Aorta (tissue), 5 donors: Measurements from ENCODE around the gene APRT. TPM values are rescaled to one million over a fixed set of nuclear protein-coding genes. Genes with fewer than 3 reads are reported as not detected.

Experiments used
- ATAC-seq: fragments of 200-7000 bp; cut with Tn5 transposase; one replicate; pipeline ENCODE4 v1.9.1; 2022; ENCODE audit warnings: moderate library complexity; ENCODE audit not compliant: low FRiP score
- DNase-seq, 2 donors: peaks; one replicate each; pipeline ENCODE4 v3.0.0-alpha.2; 2020
- H3K27ac ChIP-seq, 2 donors: one replicate each; pipeline ENCODE4 v1.5.1; 2013; ENCODE audit warnings: low read length in 2 of 2, mild to moderate bottlenecking in 2 of 2, moderate library complexity in 2 of 2, control low read depth in 1 of 2, inconsistent platforms in 1 of 2, low read depth in 1 of 2
- H3K27me3 ChIP-seq, 2 donors: one replicate each; pipeline ENCODE4 v1.6.1; 2013; ENCODE audit warnings: control low read depth in 1 of 2, low read length in 1 of 2, mild to moderate bottlenecking in 1 of 2, moderate library complexity in 1 of 2; ENCODE audit not compliant: insufficient read depth in 2 of 2, control insufficient read depth in 1 of 2
- H3K36me3 ChIP-seq, 2 donors: one replicate each; pipeline ENCODE4 v1.6.1; 2013; ENCODE audit warnings: control low read depth in 1 of 2, low read length in 1 of 2, mild to moderate bottlenecking in 1 of 2; ENCODE audit not compliant: insufficient read depth in 2 of 2, control insufficient read depth in 1 of 2
- H3K4me1 ChIP-seq, 2 donors: one replicate each; pipeline ENCODE4 v1.6.1; 2013; ENCODE audit warnings: low read length in 2 of 2, control low read depth in 1 of 2, mild to moderate bottlenecking in 1 of 2, moderate library complexity in 1 of 2; ENCODE audit not compliant: insufficient read depth in 2 of 2, control insufficient read depth in 1 of 2
- H3K4me3 ChIP-seq, 2 donors: one replicate each; pipeline ENCODE4 v1.5.1; 2013; ENCODE audit warnings: low read length in 2 of 2, control low read depth in 1 of 2, mild to moderate bottlenecking in 1 of 2
- H3K9me3 ChIP-seq: one replicate; pipeline ENCODE4 v1.6.1; 2013; ENCODE audit warnings: mild to moderate bottlenecking, low read length; ENCODE audit not compliant: control insufficient read depth
- WGBS, 2 donors: extraction: QIAGEN DNeasy Blood & Tissue Kit; methylation state at CpG; one replicate each; pipeline ENCODE4 v1.1.7; 2013; 5-methylcytosine and 5-hydroxymethylcytosine counted together
- intact Hi-C, 2 donors: fragments of 100-400 bp; cut with DNase I; formaldehyde crosslinking; loops; one replicate each; pipeline versions ENCODE4 v1.14.2 to v1.15.0; 2022
- long read RNA-seq, 2 donors: library from polyadenylated mRNA; unstranded; transcript quantifications; one replicate each; pipeline ENCODE4 v2.0.0, GENCODE V29; 2020 to 2021
- polyA plus RNA-seq, 2 donors: library from polyadenylated mRNA; stranded (reverse); fragments of 200-250 nt; gene quantifications; one replicate each; pipeline ENCODE4 v1.2.3, GENCODE V29; 2013
- total RNA-seq, 2 donors: library from RNA; stranded (reverse); fragmentation: NEBNext Ultra II Directional; extraction: Animal tissue kit (Norgen Biotek cat#: 25700); gene quantifications; one replicate each; pipeline ENCODE4 v1.2.1, GENCODE V29; 2021
- donor health status: healthy with polysubstance abuse.
- donor health status: Bipolar disorder and iron deficiency.
- donor health status: DM: no; HTN: no; CAD: no.
- donor health status: DM: no; HTN: no; CAD: no.
- donor health status: DM: yes; HTN: yes; CAD: no.

The APRT gene
- total RNA-seq (10 to 100 TPM; 60.2 to 61.3 TPM), polyA plus RNA-seq (100 to 1,000 TPM in 1 of 2 donors, 10 to 100 TPM in 1; 88.6 to 116 TPM)
- long read RNA-seq, donor 1, transcript APRT-210 (2 exons, 490 nt) = minor isoform, 5 of 48 reads
- long read RNA-seq, donor 1, transcript APRT-201 (5 exons, 947 nt) = major isoform, 23 of 48 reads
- long read RNA-seq, donor 1, partial matches to known transcripts = 3 of 48 reads
- long read RNA-seq, donor 1, other reads (novel, unspliced or antisense) = 10 of 48 reads
- long read RNA-seq, donor 2, transcript APRT-201 (5 exons, 947 nt) = major isoform, 24 of 46 reads
- long read RNA-seq, donor 2, transcript APRT-202 (5 exons, 664 nt) = minor isoform, 8 of 46 reads
- long read RNA-seq, donor 2, partial matches to known transcripts = 2 of 46 reads
- long read RNA-seq, donor 2, other reads (novel, unspliced or antisense) = 7 of 46 reads

- Histone ChIP-seq H3K4me3 (peak within 1 kb of the TSS; percentile 47 to 55), H3K9me3 (no peaks in the 10 kb centered on the region), H3K36me3 (no peaks in the 10 kb centered on the region), H3K4me1 (no peaks in the 10 kb centered on the region), H3K27ac (peak within 1 kb of the TSS; percentile 64 to 81), H3K27me3 (no peaks in the 10 kb centered on the region)
- intact Hi-C loops = loop anchor here (1.0 to 5.0 kb wide), 3 partner anchors 45 to 405 kb away; partner anchors contain the start of genes TRAPPC2L (in 2 of the 2), GALNS (in 1 of the 2) and ZNF778 (in 1 of the 2)
- ATAC-seq = peak; percentile 95
- WGBS, 2 donors = 0% methylated on average over 38 to 84 of the region's 84 CpGs
- peak; percentile 96 to 99 for DNase-seq
These were observed at the start of gene APRT for GRCh38 chr16:88811769-88812512. TSS of gene APRT (minus strand) at chr16:88811928. CDS start at chr16:88811899, 29 bp downstream.

- Histone ChIP-seq H3K27me3 (no peaks in the 10 kb centered on the region), H3K4me1 (no peaks in the 10 kb centered on the region), H3K27ac (no peak overlapping the region), H3K36me3 (peaks cover 0 to 2% of the 10 kb centered on the region in 2 donors), H3K4me3 (no peak overlapping the region), H3K9me3 (no peaks in the 10 kb centered on the region)
- ATAC-seq = no peak
- no peak for DNase-seq
- WGBS, 2 donors = 91 to 93% methylated on average over 19 of the region's 19 CpGs
- intact Hi-C loops = no loop called here
These were observed 49.6 kb upstream of the APRT start for GRCh38 chr16:88861359-88861758.

GRCh38 chr16:88859381-88860091 is 47.8 kb upstream of the APRT start:
- ATAC-seq = no peak
- WGBS, 2 donors = 90 to 92% methylated on average over 20 of the region's 20 CpGs
- Histone ChIP-seq H3K27me3 (no peaks in the 10 kb centered on the region), H3K4me1 (no peaks in the 10 kb centered on the region), H3K27ac (no peak overlapping the region), H3K36me3 (peaks cover 0 to 2% of the 10 kb centered on the region in 2 donors), H3K4me3 (no peak overlapping the region), H3K9me3 (no peaks in the 10 kb centered on the region)
- no peak for DNase-seq
- intact Hi-C loops = loop anchor here (5.0 kb wide), 2 partner anchors 47 to 122 kb away; partner anchors contain the start of gene APRT (in 1 of the 2)

GRCh38 chr16:88857728-88858339 is 46.1 kb upstream of the APRT start:
- no peaks in the 10 kb centered on the region for H3K36me3 ChIP-seq
- DNase-seq = peak; percentile 87 to 90
- WGBS, 2 donors = 17% methylated on average over 12 of the region's 12 CpGs
- intact Hi-C loops = loop anchor here (1.0 to 5.0 kb wide), 3 partner anchors 46 to 121 kb away; partner anchors contain the start of gene APRT (in 1 of the 2)
- no peaks in the 10 kb centered on the region for H3K4me1 ChIP-seq
- H3K27ac ChIP-seq = no peak overlapping the region
- ATAC-seq = peak; percentile 72
- H3K9me3 ChIP-seq = no peaks in the 10 kb centered on the region
- no peaks in the 10 kb centered on the region for H3K27me3 ChIP-seq
- H3K4me3 ChIP-seq = peak overlapping the region; percentile 20 to 76

GRCh38 chr16:88856828-88857727 is 45.4 kb upstream of the APRT start, which contains the start of the genes GALNS and TRAPPC2L:
TSS of gene GALNS (minus strand) at chr16:88856947. CDS start at chr16:88856877, 70 bp downstream.
TSS of gene TRAPPC2L (plus strand) at chr16:88857127. CDS start at chr16:88857151, 24 bp downstream.
- intact Hi-C loops = loop anchor here (1.0 to 5.0 kb wide), 3 partner anchors 45 to 120 kb away; partner anchors contain the start of gene APRT (in 1 of the 2)

GRCh38 chr16:88856122-88856827 is 44.5 kb upstream of the APRT start:
- WGBS, 2 donors = 10 to 21% methylated on average over 18 to 50 of the region's 53 CpGs
- ATAC-seq (no peak), DNase-seq (peak in 1 of 2 donors; percentile 84)
- intact Hi-C loops = loop anchor here (5.0 kb wide), 2 partner anchors 44 to 119 kb away; partner anchors contain the start of gene APRT (in 1 of the 2)
- Histone ChIP-seq H3K27me3 (no peaks in the 10 kb centered on the region), H3K4me3 (peak overlapping the region; percentile 22 to 52), H3K4me1 (no peaks in the 10 kb centered on the region), H3K27ac (no peak overlapping the region), H3K36me3 (no peaks in the 10 kb centered on the region), H3K9me3 (no peaks in the 10 kb centered on the region)

More at GRCh38 chr16:88856828-88857727, 45.4 kb upstream of the APRT start, which contains the start of the genes GALNS and TRAPPC2L:
- H3K36me3 ChIP-seq = no peaks in the 10 kb centered on the region
- WGBS, 2 donors = 0 to 1% methylated on average over 64 to 87 of the region's 87 CpGs
- no peaks in the 10 kb centered on the region for H3K27me3 ChIP-seq
- peak within 1 kb of the TSS in 1 of 2 donors; percentile 26 for H3K27ac ChIP-seq
- peak within 1 kb of the TSS; percentile 22 to 76 for H3K4me3 ChIP-seq
- peak; percentile 98 to 100 for DNase-seq
- no peaks in the 10 kb centered on the region for H3K9me3 ChIP-seq
- ATAC-seq = peak; percentile 98
- H3K4me1 ChIP-seq = no peaks in the 10 kb centered on the region

- DNase-seq = no peak
These were observed 44.0 kb upstream of the APRT start for GRCh38 chr16:88855736-88856121.

More at GRCh38 chr16:88855736-88856121, 44.0 kb upstream of the APRT start:
- Histone ChIP-seq H3K9me3 (no peaks in the 10 kb centered on the region), H3K27ac (no peak overlapping the region), H3K4me1 (no peaks in the 10 kb centered on the region), H3K4me3 (no peak overlapping the region), H3K27me3 (no peaks in the 10 kb centered on the region), H3K36me3 (no peaks in the 10 kb centered on the region)
- intact Hi-C loops = loop anchor here (5.0 kb wide), 2 partner anchors 43 to 118 kb away; partner anchors contain the start of gene APRT (in 1 of the 2)
- 76 to 84% methylated on average over 13 of the region's 13 CpGs for WGBS, 2 donors
- no peak for ATAC-seq
